Stomach (tissue), 4 donors: Measurements from ENCODE around the gene NSDHL.

ENCODE experiments used
- CTCF ChIP-seq, 7 experiments: fragments of 450-650 bp in 4 of 7; fragments of 200-600 bp in 3 of 7; sonication (generic) in 3 of 7; IDR thresholded peaks; one replicate each; pipeline ENCODE4 v1.5.1; 2016 to 2019; ENCODE audit warnings: antibody characterized with exemption in 7 of 7, control low read depth in 2 of 7, mild to moderate bottlenecking in 1 of 7
- POLR2A ChIP-seq, 4 donors: fragments of 450-650 bp; IDR thresholded peaks; one replicate each; pipeline ENCODE4 v1.6.1; 2016; ENCODE audit warnings: antibody characterized with exemption in 4 of 4, control low read depth in 2 of 4, mild to moderate bottlenecking in 1 of 4, moderate library complexity in 1 of 4
- POLR2AphosphoS5 ChIP-seq, 3 donors: sonication (generic); formaldehyde crosslinking; IDR thresholded peaks; one replicate each; pipeline ENCODE4 v1.6.1; 2016; ENCODE audit warnings: antibody characterized with exemption in 3 of 3

- peak in 1 of 7 experiments; percentile 14 for TF ChIP-seq CTCF (IDR thresholded peaks at IDR 0.05)
- TF ChIP-seq POLR2AphosphoS5 (IDR thresholded peaks at IDR 0.05) = no peak
- no peak for TF ChIP-seq POLR2A (IDR thresholded peaks at IDR 0.05)
Measured at GRCh38 chrX:152817078-152817764, 13.6 kb upstream of the NSDHL start.
